ENCODE data around the gene UST. TPM values are rescaled to one million over a fixed set of nuclear protein-coding genes. Genes with fewer than 3 reads are reported as not detected.
A peak's percentile ranks its signal among the peaks of the same experiment; 100 is the strongest.

UST gene
- total and polyA plus RNA-seq, 4 donors: 8.4 to 21.5 (median 14.1) TPM

DNA sequence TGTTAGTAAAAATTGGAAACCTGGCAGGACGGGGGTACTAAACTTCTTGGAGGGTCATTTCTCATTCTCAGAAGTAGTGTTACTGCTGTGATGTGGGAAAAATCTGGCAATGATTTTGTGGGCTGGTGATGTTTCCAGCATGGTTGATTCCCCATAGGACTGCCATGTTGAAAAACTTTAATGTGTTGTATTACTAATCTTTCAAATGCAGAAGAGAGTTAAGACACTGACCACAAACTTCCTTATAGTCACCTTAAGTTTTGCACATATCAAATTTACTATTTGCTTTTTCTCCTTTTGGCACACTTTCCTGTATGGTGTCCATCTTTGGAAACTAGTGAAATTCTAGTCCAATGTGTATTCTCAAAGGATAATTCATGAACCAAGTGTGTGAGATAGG is 334.5 kb downstream of the UST start:
- Histone ChIP-seq H3K36me3 (ENCODE audit: control insufficient read depth in 1 of 2, insufficient read depth in 2 of 2, low read length in 1 of 2) (no peaks in the 10 kb centered on the region), H3K4me3 (ENCODE audit: low read length in 2 of 2) (no peak overlapping the region), H3K4me1 (ENCODE audit: control insufficient read depth in 1 of 2, insufficient read depth in 2 of 2, low read length in 2 of 2) (peaks cover 4 to 10% of the 10 kb centered on the region in 2 donors), H3K27me3 (ENCODE audit: control insufficient read depth in 1 of 2, insufficient read depth in 2 of 2, low read length in 1 of 2) (no peaks in the 10 kb centered on the region), H3K27ac (ENCODE audit: low read depth in 1 of 2, low read length in 2 of 2) (peak overlapping the region in 1 of 2 donors; percentile 14), H3K9me3 (ENCODE audit: control insufficient read depth, low read length) (no peaks in the 10 kb centered on the region)
- intact Hi-C loops (cut with DNase I): loop anchor here (2.0 to 10.0 kb wide), 6 partner anchors 44 to 436 kb away; partner anchors contain the start of gene TAB2 (in 1 of the 2)
- ATAC-seq (ENCODE audit: low FRiP score) (no peak), DNase-seq (no peak)
- WGBS, 2 donors: 90 to 94% methylated on average over 1 of the region's 1 CpG

DNA sequence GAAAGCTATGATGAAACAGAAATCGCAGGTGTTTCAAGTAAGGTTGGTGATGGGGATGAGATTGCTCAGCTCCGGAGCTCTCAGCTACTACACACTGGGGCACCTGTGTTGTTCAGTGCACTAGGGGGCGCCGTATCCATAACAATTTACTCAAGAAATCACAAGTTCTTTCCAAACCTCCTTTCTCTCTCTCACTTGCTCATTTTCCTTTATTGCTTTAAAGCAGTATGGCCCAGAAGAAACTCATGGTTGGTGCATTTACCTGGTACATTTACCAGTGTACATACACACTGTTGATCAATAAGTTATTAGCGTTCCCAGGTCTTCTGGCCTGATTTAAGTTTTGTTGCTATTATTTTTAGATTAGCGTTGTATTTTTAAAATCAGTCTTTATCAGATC is 335.5 kb downstream of the UST start:
- WGBS, 2 donors: 31 to 36% methylated on average over 6 of the region's 6 CpGs
- Histone ChIP-seq H3K27me3 (ENCODE audit: control insufficient read depth in 1 of 2, insufficient read depth in 2 of 2, low read length in 1 of 2) (no peaks in the 10 kb centered on the region), H3K36me3 (ENCODE audit: control insufficient read depth in 1 of 2, insufficient read depth in 2 of 2, low read length in 1 of 2) (no peaks in the 10 kb centered on the region), H3K9me3 (ENCODE audit: control insufficient read depth, low read length) (no peaks in the 10 kb centered on the region), H3K4me1 (ENCODE audit: control insufficient read depth in 1 of 2, insufficient read depth in 2 of 2, low read length in 2 of 2) (peaks cover 3 to 10% of the 10 kb centered on the region in 2 donors), H3K27ac (ENCODE audit: low read depth in 1 of 2, low read length in 2 of 2) (no peak overlapping the region), H3K4me3 (ENCODE audit: low read length in 2 of 2) (no peak overlapping the region)
- DNase-seq (peak; percentile 88 to 90), ATAC-seq (ENCODE audit: low FRiP score) (peak; percentile 66)
- intact Hi-C loops (cut with DNase I): loop anchor here (2.0 to 10.0 kb wide), 7 partner anchors 45 to 435 kb away; partner anchors contain the start of gene TAB2 (in 1 of the 2)

DNA sequence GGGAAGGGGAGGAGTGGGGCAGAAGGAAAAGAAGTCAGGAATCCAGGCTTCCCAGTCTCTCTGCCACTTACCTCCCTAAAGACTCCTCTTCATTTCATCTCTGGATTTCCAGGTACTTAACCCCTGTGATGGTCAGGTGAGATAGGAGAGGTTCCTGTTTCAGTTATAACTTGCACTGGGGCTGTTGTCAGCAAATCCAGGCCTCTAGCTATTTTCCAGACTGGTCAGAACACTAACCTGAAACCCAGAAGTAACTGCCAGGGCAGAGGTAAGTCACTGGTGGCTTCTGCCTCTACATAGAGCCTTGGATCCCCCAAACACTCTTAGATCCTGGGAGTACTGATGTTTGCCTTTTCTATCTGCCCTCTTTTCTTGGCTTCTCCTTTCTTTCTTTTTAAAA is 337.2 kb downstream of the UST start:
- H3K27me3 ChIP-seq (ENCODE audit: control insufficient read depth in 1 of 2, insufficient read depth in 2 of 2, low read length in 1 of 2): no peaks in the 10 kb centered on the region
- H3K4me1 ChIP-seq (ENCODE audit: control insufficient read depth in 1 of 2, insufficient read depth in 2 of 2, low read length in 2 of 2): peaks cover 3 to 10% of the 10 kb centered on the region in 2 donors
- H3K4me3 ChIP-seq (ENCODE audit: low read length in 2 of 2): no peak overlapping the region
- H3K36me3 ChIP-seq (ENCODE audit: control insufficient read depth in 1 of 2, insufficient read depth in 2 of 2, low read length in 1 of 2): no peaks in the 10 kb centered on the region
- no peak overlapping the region for H3K27ac ChIP-seq (ENCODE audit: low read depth in 1 of 2, low read length in 2 of 2)
- H3K9me3 ChIP-seq (ENCODE audit: control insufficient read depth, low read length): no peaks in the 10 kb centered on the region
- intact Hi-C loops (cut with DNase I): loop anchor here (5.0 to 10.0 kb wide), 5 partner anchors 47 to 433 kb away; partner anchors contain the start of gene TAB2 (in 1 of the 2)
- ATAC-seq (ENCODE audit: low FRiP score): no peak
- no peak for DNase-seq

DNA sequence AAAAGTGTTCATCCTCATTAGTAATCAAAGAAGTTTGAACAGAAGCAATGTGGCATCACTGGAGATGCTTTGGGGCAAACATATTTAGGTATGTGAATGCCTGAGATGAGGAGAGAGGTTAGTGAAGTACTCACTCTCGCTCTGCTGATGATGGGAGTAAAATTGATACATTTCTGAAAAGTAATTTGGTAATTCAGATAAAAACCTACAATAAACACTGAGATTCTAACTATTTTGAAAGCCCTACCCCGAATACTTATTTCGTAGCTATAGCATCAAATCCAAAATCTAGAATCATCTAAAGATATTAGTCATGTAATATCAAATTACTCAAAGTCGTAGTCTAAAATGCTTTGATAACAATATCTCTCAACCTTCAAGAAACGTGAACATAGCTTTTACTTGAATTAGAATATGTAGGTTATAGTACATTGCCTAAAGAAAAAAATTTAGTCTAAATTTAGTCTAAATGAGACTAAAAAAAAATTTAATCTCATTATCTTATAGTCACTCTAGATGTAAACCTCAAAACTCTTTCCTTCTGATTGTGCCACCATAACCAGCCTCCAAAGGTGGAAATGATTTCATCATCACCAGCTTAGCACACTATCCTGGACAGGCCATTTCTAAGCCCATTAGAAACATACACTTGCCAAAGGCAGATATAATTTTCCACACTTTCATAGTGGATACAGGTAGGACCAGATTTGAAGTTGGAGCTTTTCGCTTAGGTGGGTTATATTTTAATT is 338.2 kb downstream of the UST start:
- Histone ChIP-seq H3K27ac (ENCODE audit: low read depth in 1 of 2, low read length in 2 of 2) (no peak overlapping the region), H3K4me3 (ENCODE audit: low read length in 2 of 2) (no peak overlapping the region), H3K36me3 (ENCODE audit: control insufficient read depth in 1 of 2, insufficient read depth in 2 of 2, low read length in 1 of 2) (no peaks in the 10 kb centered on the region), H3K4me1 (ENCODE audit: control insufficient read depth in 1 of 2, insufficient read depth in 2 of 2, low read length in 2 of 2) (peaks cover 3 to 6% of the 10 kb centered on the region in 2 donors), H3K27me3 (ENCODE audit: control insufficient read depth in 1 of 2, insufficient read depth in 2 of 2, low read length in 1 of 2) (no peaks in the 10 kb centered on the region), H3K9me3 (ENCODE audit: control insufficient read depth, low read length) (no peaks in the 10 kb centered on the region)
- 93 to 94% methylated on average over 6 of the region's 6 CpGs for WGBS, 2 donors
- DNase-seq (no peak), ATAC-seq (ENCODE audit: low FRiP score) (no peak)
- intact Hi-C loops (cut with DNase I): loop anchor here (5.0 to 10.0 kb wide), 5 partner anchors 48 to 432 kb away; partner anchors contain the start of gene TAB2 (in 1 of the 2)

DNA sequence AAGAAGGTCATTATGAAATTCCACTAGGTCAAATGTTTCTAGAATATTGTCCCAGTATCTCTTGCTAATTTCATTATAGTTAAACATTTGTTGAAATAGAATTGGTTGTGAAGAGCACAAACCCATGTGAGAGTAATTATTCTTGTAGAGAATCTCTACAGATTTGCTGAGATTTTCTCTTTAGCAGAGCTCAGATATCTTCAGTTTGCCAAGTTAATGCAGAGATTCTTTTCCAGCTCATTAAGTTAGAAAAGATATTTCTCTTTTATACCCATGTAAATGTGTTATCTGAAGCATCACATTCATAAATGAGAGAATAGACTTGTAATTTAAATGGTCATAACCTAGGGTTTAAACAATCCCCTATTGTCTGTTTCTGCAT is 338.7 kb downstream of the UST start:
- H3K36me3 ChIP-seq (ENCODE audit: control insufficient read depth in 1 of 2, insufficient read depth in 2 of 2, low read length in 1 of 2): no peaks in the 10 kb centered on the region
- H3K4me3 ChIP-seq (ENCODE audit: low read length in 2 of 2): no peak overlapping the region
- intact Hi-C loops (cut with DNase I): loop anchor here (10.0 kb wide), 2 partner anchors 229 to 429 kb away; partner anchors contain the start of gene TAB2 (in 1 of the 2)
- DNase-seq (no peak), ATAC-seq (ENCODE audit: low FRiP score) (no peak)
- H3K27ac ChIP-seq (ENCODE audit: low read depth in 1 of 2, low read length in 2 of 2): no peak overlapping the region
- no peaks in the 10 kb centered on the region for H3K27me3 ChIP-seq (ENCODE audit: control insufficient read depth in 1 of 2, insufficient read depth in 2 of 2, low read length in 1 of 2)
- H3K4me1 ChIP-seq (ENCODE audit: control insufficient read depth in 1 of 2, insufficient read depth in 2 of 2, low read length in 2 of 2): peaks cover 3% of the 10 kb centered on the region in 2 donors
- no peaks in the 10 kb centered on the region for H3K9me3 ChIP-seq (ENCODE audit: control insufficient read depth, low read length)

DNA sequence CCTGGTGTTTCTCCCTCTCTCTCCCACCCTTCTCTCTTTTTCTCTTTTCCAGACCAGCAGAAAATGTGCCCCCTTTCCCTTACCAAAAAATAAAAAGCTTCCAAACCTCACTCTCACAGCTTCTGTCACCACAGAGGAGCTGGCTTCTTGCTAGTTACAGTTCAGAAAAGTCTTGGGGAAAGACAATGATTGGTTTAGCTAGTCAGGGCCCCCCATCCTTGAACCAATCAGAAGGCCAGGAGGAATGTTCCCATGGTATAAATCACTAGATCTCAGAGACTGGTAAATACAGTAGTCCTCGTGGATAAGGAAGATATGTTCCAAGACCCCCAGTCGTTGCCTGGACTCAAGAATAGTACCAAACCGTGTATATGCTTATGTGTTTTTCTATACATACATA is 339.5 kb downstream of the UST start:
- DNase-seq (no peak), ATAC-seq (ENCODE audit: low FRiP score) (no peak)
- Histone ChIP-seq H3K27ac (ENCODE audit: low read depth in 1 of 2, low read length in 2 of 2) (no peak overlapping the region), H3K4me3 (ENCODE audit: low read length in 2 of 2) (no peak overlapping the region), H3K4me1 (ENCODE audit: control insufficient read depth in 1 of 2, insufficient read depth in 2 of 2, low read length in 2 of 2) (no peaks in the 10 kb centered on the region), H3K27me3 (ENCODE audit: control insufficient read depth in 1 of 2, insufficient read depth in 2 of 2, low read length in 1 of 2) (no peaks in the 10 kb centered on the region), H3K36me3 (ENCODE audit: control insufficient read depth in 1 of 2, insufficient read depth in 2 of 2, low read length in 1 of 2) (no peaks in the 10 kb centered on the region), H3K9me3 (ENCODE audit: control insufficient read depth, low read length) (no peaks in the 10 kb centered on the region)
- intact Hi-C loops (cut with DNase I): loop anchor here (10.0 kb wide), 2 partner anchors 228 to 428 kb away; partner anchors contain the start of gene TAB2 (in 1 of the 2)
- 55 to 66% methylated on average over 3 of the region's 3 CpGs for WGBS, 2 donors

DNA sequence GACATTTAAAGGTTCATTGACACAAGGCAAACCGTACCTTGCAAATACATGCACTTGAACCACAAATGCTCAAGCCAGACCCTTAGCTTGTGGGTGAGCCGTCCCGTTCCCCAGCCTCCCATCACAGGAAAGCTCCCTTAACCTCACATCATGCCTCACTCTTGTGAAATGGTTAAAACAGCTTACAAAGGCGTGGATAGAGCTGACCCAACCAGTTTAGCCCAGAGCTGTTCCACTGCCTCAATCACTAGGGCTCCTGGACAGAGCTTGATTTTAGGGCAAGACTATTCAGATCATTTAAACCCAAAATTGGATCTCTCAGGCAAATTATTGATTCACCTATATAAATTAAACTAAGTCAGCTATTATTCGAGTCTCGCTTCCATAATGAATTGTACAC is 341.1 kb downstream of the UST start:
- H3K27me3 ChIP-seq (ENCODE audit: control insufficient read depth in 1 of 2, insufficient read depth in 2 of 2, low read length in 1 of 2): no peaks in the 10 kb centered on the region
- ATAC-seq (ENCODE audit: low FRiP score) (no peak), DNase-seq (no peak)
- intact Hi-C loops (cut with DNase I): loop anchor here (10.0 kb wide), 2 partner anchors 227 to 427 kb away; partner anchors contain the start of gene TAB2 (in 1 of the 2)
- 80 to 88% methylated on average over 6 of the region's 6 CpGs for WGBS, 2 donors
- H3K36me3 ChIP-seq (ENCODE audit: control insufficient read depth in 1 of 2, insufficient read depth in 2 of 2, low read length in 1 of 2): no peaks in the 10 kb centered on the region
- no peak overlapping the region for H3K27ac ChIP-seq (ENCODE audit: low read depth in 1 of 2, low read length in 2 of 2)
- no peaks in the 10 kb centered on the region for H3K4me1 ChIP-seq (ENCODE audit: control insufficient read depth in 1 of 2, insufficient read depth in 2 of 2, low read length in 2 of 2)
- H3K9me3 ChIP-seq (ENCODE audit: control insufficient read depth, low read length): no peaks in the 10 kb centered on the region
- H3K4me3 ChIP-seq (ENCODE audit: low read length in 2 of 2): no peak overlapping the region

DNA sequence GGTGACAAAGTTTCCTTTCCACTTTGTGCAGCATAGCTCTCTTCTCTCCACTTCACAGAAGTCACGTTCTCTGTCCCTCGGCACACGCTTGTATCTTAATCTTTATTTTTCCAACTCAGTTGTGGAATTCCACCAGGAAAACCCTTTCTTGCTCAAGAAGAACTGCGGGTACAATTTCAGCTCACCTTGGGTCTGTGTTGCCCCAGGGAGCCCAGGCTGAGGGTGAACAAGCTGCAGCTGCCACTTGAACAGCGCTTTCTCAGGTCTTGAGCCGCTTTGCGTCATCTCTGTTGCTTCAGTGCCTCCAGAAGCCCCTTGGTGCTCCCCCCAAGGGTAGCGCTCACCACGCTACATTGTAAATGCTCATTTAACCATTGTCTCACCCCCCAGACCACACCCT is 341.5 kb downstream of the UST start:
- no peak overlapping the region for H3K4me3 ChIP-seq (ENCODE audit: low read length in 2 of 2)
- no peaks in the 10 kb centered on the region for H3K4me1 ChIP-seq (ENCODE audit: control insufficient read depth in 1 of 2, insufficient read depth in 2 of 2, low read length in 2 of 2)
- no peaks in the 10 kb centered on the region for H3K9me3 ChIP-seq (ENCODE audit: control insufficient read depth, low read length)
- intact Hi-C loops (cut with DNase I): loop anchor here (10.0 kb wide), 2 partner anchors 226 to 426 kb away; partner anchors contain the start of gene TAB2 (in 1 of the 2)
- no peaks in the 10 kb centered on the region for H3K27me3 ChIP-seq (ENCODE audit: control insufficient read depth in 1 of 2, insufficient read depth in 2 of 2, low read length in 1 of 2)
- 81 to 84% methylated on average over 9 of the region's 9 CpGs for WGBS, 2 donors
- no peak for DNase-seq
- ATAC-seq (ENCODE audit: low FRiP score): no peak
- H3K27ac ChIP-seq (ENCODE audit: low read depth in 1 of 2, low read length in 2 of 2): no peak overlapping the region
- H3K36me3 ChIP-seq (ENCODE audit: control insufficient read depth in 1 of 2, insufficient read depth in 2 of 2, low read length in 1 of 2): no peaks in the 10 kb centered on the region

DNA sequence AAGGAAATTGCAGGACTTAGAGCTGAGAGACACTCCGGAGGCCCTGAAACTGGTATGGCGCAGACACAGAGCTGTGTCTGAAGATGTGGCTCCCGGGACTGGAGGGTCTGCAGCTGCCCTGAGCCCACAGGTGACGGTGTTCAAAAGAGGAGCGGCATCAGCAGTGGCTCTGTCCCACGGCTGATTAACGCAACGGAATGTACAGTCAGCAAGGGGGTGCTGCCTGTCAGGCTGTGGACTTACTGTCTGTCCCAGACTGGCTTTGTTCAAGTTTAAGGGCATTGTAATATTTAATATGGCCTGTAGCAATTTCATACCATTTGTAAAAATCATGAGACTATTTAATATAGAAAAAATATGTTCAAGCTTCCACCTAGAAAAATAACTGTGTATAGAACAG is 342.7 kb downstream of the UST start:
- no peak overlapping the region for H3K4me3 ChIP-seq (ENCODE audit: low read length in 2 of 2)
- no peaks in the 10 kb centered on the region for H3K36me3 ChIP-seq (ENCODE audit: control insufficient read depth in 1 of 2, insufficient read depth in 2 of 2, low read length in 1 of 2)
- no peaks in the 10 kb centered on the region for H3K27me3 ChIP-seq (ENCODE audit: control insufficient read depth in 1 of 2, insufficient read depth in 2 of 2, low read length in 1 of 2)
- WGBS, 2 donors: 89 to 91% methylated on average over 8 of the region's 8 CpGs
- no peak overlapping the region for H3K27ac ChIP-seq (ENCODE audit: low read depth in 1 of 2, low read length in 2 of 2)
- no peaks in the 10 kb centered on the region for H3K9me3 ChIP-seq (ENCODE audit: control insufficient read depth, low read length)
- ATAC-seq (ENCODE audit: low FRiP score) (no peak), DNase-seq (no peak)
- no peaks in the 10 kb centered on the region for H3K4me1 ChIP-seq (ENCODE audit: control insufficient read depth in 1 of 2, insufficient read depth in 2 of 2, low read length in 2 of 2)
- intact Hi-C loops (cut with DNase I): loop anchor here (10.0 kb wide), 2 partner anchors 225 to 425 kb away; partner anchors contain the start of gene TAB2 (in 1 of the 2)

All from aorta (tissue), 5 donors.